GM12878 (cell line): ENCODE data around the gene IGFBP6. TPM values are rescaled to one million over a fixed set of nuclear protein-coding genes. Genes with fewer than 3 reads are reported as not detected.

Source experiments
- ATAC-seq: fragments of 200-7000 bp; cut with Tn5 transposase; 3 replicates; pipeline ENCODE4 v1.9.1; 2020; ENCODE audit warnings: mild to moderate bottlenecking, moderate library complexity
- BruUV-seq: library from RNA; stranded (reverse); fragments of 400-500 nt; replicated peaks from 2 replicates; lab custom pipeline; 2021; lab: Mats Ljungman, UMichigan
- CTCF ChIA-PET: fragments of 300-600 bp; sonication (Branson Sonifier 250); formaldehyde crosslinking; extraction: SDS; loops from one replicate; lab custom pipeline; 2021; ENCODE audit warnings: inconsistent platforms; lab: Yijun Ruan, JAX
- POLR2A ChIA-PET: fragments of 350-600 bp; formaldehyde crosslinking; extraction: SDS; loops from one replicate; lab custom pipeline; 2021; ENCODE audit warnings: inconsistent platforms; lab: Charles Lee
- RAD21 ChIA-PET: fragments of 300-600 bp; sonication (Branson Sonifier 250); formaldehyde crosslinking; loops from one replicate; lab custom pipeline; 2023; ENCODE audit warnings: antibody characterized with exemption; ENCODE audit not compliant: unreplicated experiment; lab: Charles Lee
- SMC1A ChIA-PET: fragments of 300-600 bp; sonication (Branson Sonifier 250); formaldehyde crosslinking; loops from one replicate; lab custom pipeline; 2023; ENCODE audit not compliant: unreplicated experiment, uncharacterized antibody; lab: Charles Lee
- DNase-seq: peaks from one replicate; pipeline ENCODE4 v3.0.0-alpha.2; 2011; ENCODE audit warnings: low read depth, low spot score
- FAIRE-seq: peaks from 3 replicates; lab custom pipeline; 2011; peaks lifted over from hg19 to GRCh38; lab: Jason Lieb, UNC
- H2AFZ ChIP-seq: 2 replicates; pipeline ENCODE4 v1.6.0; 2011; ENCODE audit warnings: low read depth, low read length, control low read depth; ENCODE audit not compliant: control insufficient read depth
- H3K27ac ChIP-seq: 2 replicates; pipeline ENCODE4 v1.5.1; 2011; ENCODE audit warnings: control low read depth; ENCODE audit not compliant: control insufficient read depth, insufficient read depth
- H3K27me3 ChIP-seq, 2 experiments: replicated peaks in 1 of 2; 2 replicates each; pipeline versions ENCODE4 v1.6.0 to v1.6.1; 2011; ENCODE audit warnings: low read length in 1 of 2; ENCODE audit not compliant: control insufficient read depth in 2 of 2, insufficient read depth in 2 of 2
- H3K36me3 ChIP-seq, 2 experiments: 2 replicates each; pipeline ENCODE4 v1.5.1; 2011; ENCODE audit warnings: low read length in 1 of 2; ENCODE audit not compliant: control insufficient read depth in 2 of 2, insufficient read depth in 2 of 2
- H3K4me1 ChIP-seq: 2 replicates; pipeline ENCODE4 v1.6.1; 2011; ENCODE audit warnings: mild to moderate bottlenecking, low read length, moderate library complexity, mixed read lengths; ENCODE audit not compliant: control insufficient read depth, insufficient read depth
- H3K4me2 ChIP-seq: 2 replicates; pipeline ENCODE4 v1.6.0; 2011; ENCODE audit warnings: control low read depth; ENCODE audit not compliant: control insufficient read depth, insufficient read depth
- H3K4me3 ChIP-seq: fragments of 200-600 bp; sonication (generic); 2 replicates; pipeline ENCODE4 v1.5.1; 2016
- H3K79me2 ChIP-seq: 2 replicates; pipeline ENCODE4 v1.6.0; 2011; ENCODE audit warnings: low read length; ENCODE audit not compliant: control insufficient read depth, insufficient read depth
- H3K9ac ChIP-seq: 2 replicates; pipeline ENCODE4 v1.8.0; 2011; ENCODE audit warnings: low read length, control low read depth, mixed read lengths; ENCODE audit not compliant: control insufficient read depth, insufficient read depth
- H3K9me3 ChIP-seq: replicated peaks from 3 replicates; pipeline ENCODE4 v1.5.1; 2011; ENCODE audit warnings: mild to moderate bottlenecking, low read length; ENCODE audit not compliant: control insufficient read depth, insufficient read depth
- H4K20me1 ChIP-seq: 2 replicates; pipeline ENCODE4 v1.6.0; 2011; ENCODE audit not compliant: control insufficient read depth, insufficient read depth
- EZH2 ChIP-seq: IDR thresholded peaks from 2 replicates; pipeline ENCODE4 v1.6.1; 2012; ENCODE audit warnings: low read depth, mild to moderate bottlenecking, control low read depth, inconsistent platforms, low read length, borderline replicate concordance; ENCODE audit not compliant: control insufficient read depth
- NBN ChIP-seq: fragments of 450-650 bp; IDR thresholded peaks from 2 replicates; pipeline ENCODE4 v1.6.1; 2016
- PAX5 ChIP-seq: IDR thresholded peaks from 2 replicates; pipeline ENCODE4 v1.6.1; 2011; ENCODE audit warnings: low read depth, low read length, borderline replicate concordance
- SIX5 ChIP-seq: IDR thresholded peaks from 2 replicates; pipeline ENCODE4 v1.6.1; 2011; ENCODE audit warnings: mild to moderate bottlenecking, low read depth, low read length, moderate library complexity; ENCODE audit not compliant: severe bottlenecking
- WGBS: methylation state at CpG from one replicate; pipeline ENCODE4 v1.1.6; 2016; ENCODE audit warnings: low lambda C conversion rate; ENCODE audit not compliant: insufficient replicate concordance, insufficient coverage; ENCODE audit errors: missing lambda C conversion rate; 5-methylcytosine and 5-hydroxymethylcytosine counted together
- in situ Hi-C: fragments of 300-500 bp; cut with MboI; formaldehyde crosslinking; loops from 9 replicates; pipeline ENCODE4 v1.14.3; 2018; ENCODE audit warnings: mixed read lengths
- intact Hi-C: fragments of 100-400 bp; cut with micrococcal nuclease; formaldehyde crosslinking; loops from one replicate; pipeline ENCODE4 v1.14.2; 2022; ENCODE audit not compliant: unreplicated experiment
- polyA plus RNA-seq, 11 experiments: library from polyadenylated mRNA; depleted of rRNA in 4 of 11; unstranded in 6 of 11; stranded (reverse) in 5 of 11; fragments of >200 nt; fragmentation: Nextera tagmentation in 4 of 11; fragmentation: Illumina TruSeq in 1 of 11; extraction: Ambion mirVana in 4 of 11; extraction: Trizol in 1 of 11; gene quantifications; 1 replicate in 1 of 11; 2 replicates in 10 of 11; pipeline versions ENCODE4 v1.2.1 to v1.2.3, GENCODE V29; 2011 to 2016; ENCODE audit warnings: inconsistent platforms in 2 of 11, missing spikeins in 2 of 11, low read depth in 1 of 11
- total RNA-seq, 4 experiments: library from RNA; depleted of rRNA in 3 of 4; stranded (reverse); fragments of >200 nt in 3 of 4; fragmentation: Illumina TruSeq in 1 of 4; extraction: Trizol in 1 of 4; gene quantifications; 2 replicates each; pipeline versions ENCODE4 v1.2.1 to v1.2.3, GENCODE V29; 2013 to 2021
- TF ChIP-seq, protein P1 (sequence below): IDR thresholded peaks from 2 replicates; pipeline ENCODE4 v1.6.1; 2011; ENCODE audit warnings: low read depth, mild to moderate bottlenecking, low read length, moderate library complexity, borderline replicate concordance; ENCODE audit errors: extremely low read depth
- TF ChIP-seq, protein P2 (sequence below): IDR thresholded peaks from 2 replicates; pipeline ENCODE4 v1.6.1; 2011; ENCODE audit warnings: mild to moderate bottlenecking, low read depth, low read length, moderate library complexity; ENCODE audit not compliant: insufficient replicate concordance
- TF ChIP-seq, protein P3 (sequence below): fragments of 450-650 bp; IDR thresholded peaks from 2 replicates; pipeline ENCODE4 v1.6.1; 2017; ENCODE audit warnings: mild to moderate bottlenecking, moderate library complexity

IGFBP6 gene
- total and polyA plus RNA-seq, 10 of the 15 experiments (the other 5 are each of a cell fraction or from before 2014, with no cell fraction given): 0.09 to 0.87 (median 0.56) TPM; not detected in 3

DNA sequence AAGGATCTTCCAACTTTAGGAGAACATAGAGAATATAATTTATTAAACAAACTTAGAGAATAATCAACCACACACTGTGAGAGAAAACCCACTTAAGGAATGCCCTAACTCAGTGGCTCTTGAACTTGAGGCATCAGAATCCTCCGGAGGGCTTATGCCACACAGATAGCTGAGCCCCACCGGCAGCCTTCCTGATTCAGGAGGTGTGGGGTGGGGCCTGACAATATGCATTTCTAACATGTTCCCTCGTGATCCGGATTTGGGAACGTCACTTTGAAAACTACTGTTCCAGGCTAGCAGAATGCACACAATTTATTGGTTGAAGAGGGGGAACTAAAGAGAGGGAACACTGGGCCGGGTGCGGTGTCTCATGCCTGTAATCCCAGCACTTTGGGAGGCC, 3.8 kb downstream of the IGFBP6 start:
- CTCF ChIA-PET: interaction anchor here (0.9 to 11.8 kb wide), 6 partner anchors 10 to 244 kb away, joined by 3 to 355 read pairs (median 7); partner anchors contain the start of gene SPRYD3
- Histone ChIP-seq H3K79me2 (no peaks in the 10 kb centered on the region), H3K9ac (no peak overlapping the region), H4K20me1 (no peaks in the 10 kb centered on the region), H3K27me3 (peaks cover 0 to 6% of the 10 kb centered on the region in 2 experiments; a peak in 2 of 4 replicates), H3K27ac (no peak overlapping the region), H2AFZ (no peak overlapping the region), H3K4me3 (no peak overlapping the region), H3K36me3 (no peaks in the 10 kb centered on the region), H3K4me2 (no peak overlapping the region), H3K9me3 (no peaks in the 10 kb centered on the region), H3K4me1 (peaks cover 28% of the 10 kb centered on the region)
- 80% methylated on average over 7 of the region's 7 CpGs for WGBS
- intact Hi-C loops: no loop called here
- FAIRE-seq (no peak), DNase-seq (no peak), ATAC-seq (no peak)
- in situ Hi-C loops: no loop called here
- RAD21 ChIA-PET: interaction anchor here (0.8 to 4.7 kb wide), 4 partner anchors 13 to 39 kb away, joined by 3 to 84 read pairs (median 20); no protein-coding TSS in a partner anchor
- POLR2A ChIA-PET: interaction anchor here (0.7 kb wide), 1 partner anchor 19 kb away, joined by 5 read pairs; no protein-coding TSS in a partner anchor
- no peak for TF ChIP-seq PAX5
- BruUV-seq: no TSS peak
- SMC1A ChIA-PET: interaction anchor here (0.6 to 7.0 kb wide), 3 partner anchors 22 to 53 kb away, joined by 3 to 126 read pairs (median 7); partner anchors contain the start of gene SPRYD3

DNA sequence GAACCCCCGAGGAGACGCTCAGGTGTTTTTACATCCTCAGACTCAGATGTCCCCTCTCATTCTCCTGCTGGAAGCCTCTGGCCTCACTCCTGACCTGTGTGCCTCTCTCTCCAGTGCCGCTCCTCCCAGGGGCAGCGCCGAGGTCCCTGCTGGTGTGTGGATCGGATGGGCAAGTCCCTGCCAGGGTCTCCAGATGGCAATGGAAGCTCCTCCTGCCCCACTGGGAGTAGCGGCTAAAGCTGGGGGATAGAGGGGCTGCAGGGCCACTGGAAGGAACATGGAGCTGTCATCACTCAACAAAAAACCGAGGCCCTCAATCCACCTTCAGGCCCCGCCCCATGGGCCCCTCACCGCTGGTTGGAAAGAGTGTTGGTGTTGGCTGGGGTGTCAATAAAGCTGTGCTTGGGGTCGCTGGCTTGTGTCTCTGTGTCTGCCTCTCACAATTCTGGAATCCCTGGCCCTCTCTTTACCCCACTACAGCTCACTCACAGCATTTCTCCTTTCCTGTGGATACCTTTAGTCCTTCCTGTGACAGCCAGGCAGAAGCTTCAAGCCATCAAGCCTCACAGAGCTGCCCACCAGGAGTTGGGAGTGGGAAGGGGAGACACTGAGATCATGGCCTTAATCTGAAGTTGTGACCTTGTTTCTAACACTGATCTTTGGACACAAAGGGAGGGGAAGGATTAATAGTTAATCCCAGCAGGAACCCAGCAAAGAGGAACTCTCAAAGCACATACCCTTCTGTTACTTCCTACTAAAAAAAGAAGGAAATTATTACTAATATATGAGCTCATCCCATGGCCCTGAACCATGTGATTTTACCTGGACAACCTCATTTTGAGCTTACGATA, 4.7 kb downstream of the IGFBP6 start:
- H3K4me3 ChIP-seq: no peak overlapping the region
- RAD21 ChIA-PET: interaction anchor here (0.7 to 2.7 kb wide), 9 partner anchors 10 to 193 kb away, joined by 3 to 35 read pairs (median 5); partner anchors contain the start of genes PFDN5 and SPRYD3
- no peaks in the 10 kb centered on the region for H3K9me3 ChIP-seq
- DNase-seq (no peak), FAIRE-seq (no peak), ATAC-seq (no peak)
- WGBS: 59% methylated on average over 11 of the region's 12 CpGs
- POLR2A ChIA-PET: interaction anchor here (0.5 to 1.8 kb wide), 12 partner anchors 9 to 376 kb away, joined by 3 to 12 read pairs (median 4); partner anchors contain the start of gene SPRYD3
- H3K27me3 ChIP-seq: peaks cover 0 to 6% of the 10 kb centered on the region in 2 experiments; a peak in 2 of 4 replicates
- no peaks in the 10 kb centered on the region for H4K20me1 ChIP-seq
- H3K79me2 ChIP-seq: no peaks in the 10 kb centered on the region
- no peaks in the 10 kb centered on the region for H3K36me3 ChIP-seq
- no peak overlapping the region for H3K9ac ChIP-seq
- CTCF ChIA-PET: interaction anchor here (0.6 to 11.8 kb wide), 16 partner anchors 8 to 243 kb away, joined by 3 to 355 read pairs (median 6); partner anchors contain the start of genes AAAS and SPRYD3
- BruUV-seq: no TSS peak
- SMC1A ChIA-PET: interaction anchor here (0.6 to 7.0 kb wide), 18 partner anchors 9 to 730 kb away, joined by 3 to 126 read pairs (median 3); partner anchors contain the start of genes CSAD, PFDN5, SPRYD3 and ZNF740
- intact Hi-C loops: no loop called here
- peak overlapping the region; percentile 47; the same call in 1 of the 2 replicates for H3K4me2 ChIP-seq
- H2AFZ ChIP-seq: peak overlapping the region; percentile 29
- no peak overlapping the region for H3K27ac ChIP-seq
- H3K4me1 ChIP-seq: peaks cover 27% of the 10 kb centered on the region
- in situ Hi-C loops: no loop called here
- TF ChIP-seq SIX5 (no peak), EZH2 (no peak), NBN (no peak)
- TF ChIP-seq, protein P1, sequence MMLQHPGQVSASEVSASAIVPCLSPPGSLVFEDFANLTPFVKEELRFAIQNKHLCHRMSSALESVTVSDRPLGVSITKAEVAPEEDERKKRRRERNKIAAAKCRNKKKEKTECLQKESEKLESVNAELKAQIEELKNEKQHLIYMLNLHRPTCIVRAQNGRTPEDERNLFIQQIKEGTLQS: no peak
- TF ChIP-seq, protein P2, sequence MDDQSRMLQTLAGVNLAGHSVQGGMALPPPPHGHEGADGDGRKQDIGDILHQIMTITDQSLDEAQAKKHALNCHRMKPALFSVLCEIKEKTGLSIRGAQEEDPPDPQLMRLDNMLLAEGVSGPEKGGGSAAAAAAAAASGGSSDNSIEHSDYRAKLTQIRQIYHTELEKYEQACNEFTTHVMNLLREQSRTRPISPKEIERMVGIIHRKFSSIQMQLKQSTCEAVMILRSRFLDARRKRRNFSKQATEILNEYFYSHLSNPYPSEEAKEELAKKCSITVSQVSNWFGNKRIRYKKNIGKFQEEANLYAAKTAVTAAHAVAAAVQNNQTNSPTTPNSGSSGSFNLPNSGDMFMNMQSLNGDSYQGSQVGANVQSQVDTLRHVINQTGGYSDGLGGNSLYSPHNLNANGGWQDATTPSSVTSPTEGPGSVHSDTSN: no peak
- TF ChIP-seq, protein P3, sequence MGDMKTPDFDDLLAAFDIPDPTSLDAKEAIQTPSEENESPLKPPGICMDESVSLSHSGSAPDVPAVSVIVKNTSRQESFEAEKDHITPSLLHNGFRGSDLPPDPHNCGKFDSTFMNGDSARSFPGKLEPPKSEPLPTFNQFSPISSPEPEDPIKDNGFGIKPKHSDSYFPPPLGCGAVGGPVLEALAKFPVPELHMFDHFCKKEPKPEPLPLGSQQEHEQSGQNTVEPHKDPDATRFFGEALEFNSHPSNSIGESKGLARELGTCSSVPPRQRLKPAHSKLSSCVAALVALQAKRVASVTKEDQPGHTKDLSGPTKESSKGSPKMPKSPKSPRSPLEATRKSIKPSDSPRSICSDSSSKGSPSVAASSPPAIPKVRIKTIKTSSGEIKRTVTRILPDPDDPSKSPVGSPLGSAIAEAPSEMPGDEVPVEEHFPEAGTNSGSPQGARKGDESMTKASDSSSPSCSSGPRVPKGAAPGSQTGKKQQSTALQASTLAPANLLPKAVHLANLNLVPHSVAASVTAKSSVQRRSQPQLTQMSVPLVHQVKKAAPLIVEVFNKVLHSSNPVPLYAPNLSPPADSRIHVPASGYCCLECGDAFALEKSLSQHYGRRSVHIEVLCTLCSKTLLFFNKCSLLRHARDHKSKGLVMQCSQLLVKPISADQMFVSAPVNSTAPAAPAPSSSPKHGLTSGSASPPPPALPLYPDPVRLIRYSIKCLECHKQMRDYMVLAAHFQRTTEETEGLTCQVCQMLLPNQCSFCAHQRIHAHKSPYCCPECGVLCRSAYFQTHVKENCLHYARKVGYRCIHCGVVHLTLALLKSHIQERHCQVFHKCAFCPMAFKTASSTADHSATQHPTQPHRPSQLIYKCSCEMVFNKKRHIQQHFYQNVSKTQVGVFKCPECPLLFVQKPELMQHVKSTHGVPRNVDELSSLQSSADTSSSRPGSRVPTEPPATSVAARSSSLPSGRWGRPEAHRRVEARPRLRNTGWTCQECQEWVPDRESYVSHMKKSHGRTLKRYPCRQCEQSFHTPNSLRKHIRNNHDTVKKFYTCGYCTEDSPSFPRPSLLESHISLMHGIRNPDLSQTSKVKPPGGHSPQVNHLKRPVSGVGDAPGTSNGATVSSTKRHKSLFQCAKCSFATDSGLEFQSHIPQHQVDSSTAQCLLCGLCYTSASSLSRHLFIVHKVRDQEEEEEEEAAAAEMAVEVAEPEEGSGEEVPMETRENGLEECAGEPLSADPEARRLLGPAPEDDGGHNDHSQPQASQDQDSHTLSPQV: no peak
